Activated CD4-positive, alpha-beta memory T cell treated with anti-CD3 and anti-CD28 coated beads for 36 hours (primary cell): ENCODE measurements around the gene NAT9. TPM values are rescaled to one million over a fixed set of nuclear protein-coding genes. Genes with fewer than 3 reads are reported as not detected.

ENCODE experiments used
- CTCF ChIA-PET: fragments of 350-600 bp; sonication (Branson Sonifier 250); formaldehyde crosslinking; loops from one replicate; lab custom pipeline; 2021; ENCODE audit warnings: antibody characterized with exemption, inconsistent platforms; lab: Charles Lee
- POLR2A ChIA-PET: fragments of 350-600 bp; sonication (Branson Sonifier 250); formaldehyde crosslinking; loops from one replicate; lab custom pipeline; 2021; ENCODE audit warnings: antibody characterized with exemption; lab: Charles Lee
- DNase-seq: peaks from one replicate; pipeline ENCODE4 v3.0.0-alpha.2; 2020
- H3K27ac Mint-ChIP-seq: one replicate; pipeline ENCODE4 v1.8.0; 2021; ENCODE audit warnings: mixed read lengths
- H3K27me3 Mint-ChIP-seq: one replicate; pipeline ENCODE4 v1.8.0; 2021; ENCODE audit warnings: mixed read lengths
- H3K36me3 Mint-ChIP-seq: one replicate; pipeline ENCODE4 v1.8.0; 2021; ENCODE audit warnings: mixed read lengths
- H3K4me1 Mint-ChIP-seq: one replicate; pipeline ENCODE4 v1.8.0; 2021; ENCODE audit warnings: low read depth, mixed read lengths
- H3K4me3 Mint-ChIP-seq: one replicate; pipeline ENCODE4 v1.8.0; 2021; ENCODE audit warnings: mild to moderate bottlenecking, mixed read lengths
- H3K9me3 Mint-ChIP-seq: one replicate; pipeline ENCODE4 v1.8.0; 2021; ENCODE audit warnings: mixed read lengths
- intact Hi-C: fragments of 100-400 bp; cut with micrococcal nuclease; formaldehyde crosslinking; loops from one replicate; pipeline ENCODE4 v1.15.1; 2023
- total RNA-seq, 2 experiments: library from RNA; stranded (reverse); gene quantifications; one replicate each; pipeline ENCODE4 v1.2.3, GENCODE V29; 2021

Gene NAT9
- total RNA-seq, 2 experiments from 2014 or later: 42.9 to 46.9 TPM

- Mint-ChIP-seq H3K4me1 (peaks cover 67% of the 10 kb centered on the region), H3K27ac (peak overlapping the region; percentile 89), H3K9me3 (no peaks in the 10 kb centered on the region), H3K4me3 (peak overlapping the region; percentile 97), H3K36me3 (peaks cover 28% of the 10 kb centered on the region), H3K27me3 (no peaks in the 10 kb centered on the region)
- intact Hi-C loops: loop anchor here (1.0 to 2.0 kb wide), 2 partner anchors 15 to 27 kb away; partner anchors contain the start of gene NHERF1
- DNase-seq: no peak
- ChIA-PET POLR2A (interaction anchor here (0.5 to 2.6 kb wide), 6 partner anchors 22 to 266 kb away, joined by 3 to 24 read pairs (median 5); partner anchors contain the start of genes FDXR and NHERF1), CTCF (interaction anchor here (1.3 to 3.8 kb wide), 7 partner anchors 16 to 118 kb away, joined by 4 to 22 read pairs (median 7); no protein-coding TSS in a partner anchor)
Observed at GRCh38 chr17:74775409-74776043, 619 bp downstream of the NAT9 start.

- ChIA-PET POLR2A (interaction anchor here (0.8 to 1.3 kb wide), 3 partner anchors 14 to 25 kb away, joined by 3 to 4 read pairs (median 3); no protein-coding TSS in a partner anchor), CTCF (interaction anchor here (1.2 to 6.0 kb wide), 3 partner anchors 18 to 116 kb away, joined by 8 to 176 read pairs (median 92); no protein-coding TSS in a partner anchor)
- intact Hi-C loops: no loop called here
- Mint-ChIP-seq H3K4me1 (peaks cover 59% of the 10 kb centered on the region), H3K27ac (peak overlapping the region; percentile 54), H3K27me3 (no peaks in the 10 kb centered on the region), H3K9me3 (no peaks in the 10 kb centered on the region), H3K4me3 (peak overlapping the region; percentile 49), H3K36me3 (peaks cover 34% of the 10 kb centered on the region)
- no peak for DNase-seq
Observed at GRCh38 chr17:74773871-74774286, 2.3 kb downstream of the NAT9 start.

GRCh38 chr17:74773414-74773813 lies 2.7 kb downstream of the NAT9 start:
- ChIA-PET CTCF (interaction anchor here (1.2 to 6.0 kb wide), 3 partner anchors 18 to 116 kb away, joined by 8 to 176 read pairs (median 92); no protein-coding TSS in a partner anchor), POLR2A (interaction anchor here (1.3 kb wide), 1 partner anchor 24 kb away, joined by 3 read pairs; no protein-coding TSS in a partner anchor)
- no peaks in the 10 kb centered on the region for H3K9me3 Mint-ChIP-seq
- H3K36me3 Mint-ChIP-seq: peaks cover 39% of the 10 kb centered on the region
- intact Hi-C loops: no loop called here
- H3K4me3 Mint-ChIP-seq: no peak overlapping the region
- no peak for DNase-seq
- peak overlapping the region; percentile 31 for H3K27ac Mint-ChIP-seq
- H3K4me1 Mint-ChIP-seq: peaks cover 57% of the 10 kb centered on the region
- H3K27me3 Mint-ChIP-seq: no peaks in the 10 kb centered on the region

- ChIA-PET POLR2A (no interaction called here), CTCF (interaction anchor here (1.7 to 6.0 kb wide), 5 partner anchors 16 to 35 kb away, joined by 6 to 176 read pairs (median 33); partner anchors contain the start of gene RAB37)
- Mint-ChIP-seq H3K4me3 (no peak overlapping the region), H3K27me3 (no peaks in the 10 kb centered on the region), H3K27ac (peak overlapping the region; percentile 28), H3K36me3 (peaks cover 42% of the 10 kb centered on the region), H3K9me3 (no peaks in the 10 kb centered on the region), H3K4me1 (peaks cover 46% of the 10 kb centered on the region)
- DNase-seq: no peak
- intact Hi-C loops: no loop called here
Observed at GRCh38 chr17:74772053-74772452, 4.1 kb downstream of the NAT9 start.

GRCh38 chr17:74771319-74771914 lies 4.7 kb downstream of the NAT9 start:
- peaks cover 42% of the 10 kb centered on the region for H3K4me1 Mint-ChIP-seq
- CTCF ChIA-PET: interaction anchor here (0.7 to 6.0 kb wide), 19 partner anchors 8 to 497 kb away, joined by 3 to 176 read pairs (median 4); partner anchors contain the start of gene RAB37
- intact Hi-C loops: no loop called here
- POLR2A ChIA-PET: interaction anchor here (1.0 to 2.7 kb wide), 3 partner anchors 8 to 114 kb away, joined by 3 to 22 read pairs (median 3); no protein-coding TSS in a partner anchor
- H3K36me3 Mint-ChIP-seq: peaks cover 44% of the 10 kb centered on the region
- no peaks in the 10 kb centered on the region for H3K27me3 Mint-ChIP-seq
- no peak for DNase-seq
- no peak overlapping the region for H3K4me3 Mint-ChIP-seq
- no peaks in the 10 kb centered on the region for H3K9me3 Mint-ChIP-seq
- H3K27ac Mint-ChIP-seq: no peak overlapping the region

- Mint-ChIP-seq H3K4me1 (peaks cover 40% of the 10 kb centered on the region), H3K36me3 (peaks cover 42% of the 10 kb centered on the region), H3K27ac (peak overlapping the region; percentile 71), H3K27me3 (no peaks in the 10 kb centered on the region), H3K9me3 (no peaks in the 10 kb centered on the region), H3K4me3 (no peak overlapping the region)
- POLR2A ChIA-PET: interaction anchor here (0.9 to 2.7 kb wide), 4 partner anchors 9 to 113 kb away, joined by 3 to 22 read pairs (median 3); no protein-coding TSS in a partner anchor
- intact Hi-C loops: loop anchor here (1.0 kb wide), 3 partner anchors 22 to 113 kb away; partner anchors contain the start of gene NHERF1
- peak; percentile 83 for DNase-seq
- CTCF ChIA-PET: interaction anchor here (0.7 to 6.0 kb wide), 21 partner anchors 9 to 498 kb away, joined by 3 to 176 read pairs (median 4); partner anchors contain the start of gene RAB37
Observed at GRCh38 chr17:74770498-74771318, 5.4 kb downstream of the NAT9 start.

GRCh38 chr17:74769856-74770497 lies 6.2 kb downstream of the NAT9 start:
- POLR2A ChIA-PET: interaction anchor here (0.9 to 2.7 kb wide), 5 partner anchors 9 to 112 kb away, joined by 3 to 22 read pairs (median 3); no protein-coding TSS in a partner anchor
- peaks cover 42% of the 10 kb centered on the region for H3K36me3 Mint-ChIP-seq
- intact Hi-C loops: loop anchor here (1.0 kb wide), 3 partner anchors 22 to 113 kb away; partner anchors contain the start of gene NHERF1

GRCh38 chr17:74769266-74769855 lies 6.8 kb downstream of the NAT9 start:
- Mint-ChIP-seq H3K4me3 (no peak overlapping the region), H3K27me3 (no peaks in the 10 kb centered on the region), H3K9me3 (no peaks in the 10 kb centered on the region), H3K36me3 (peaks cover 42% of the 10 kb centered on the region), H3K27ac (peak overlapping the region; percentile 51), H3K4me1 (peaks cover 36% of the 10 kb centered on the region)
- POLR2A ChIA-PET: interaction anchor here (1.7 to 2.7 kb wide), 2 partner anchors 10 to 19 kb away, joined by 5 to 22 read pairs; no protein-coding TSS in a partner anchor
- intact Hi-C loops: no loop called here
- DNase-seq: no peak
- CTCF ChIA-PET: interaction anchor here (1.4 to 6.0 kb wide), 6 partner anchors 12 to 192 kb away, joined by 4 to 176 read pairs (median 30); partner anchors contain the start of gene RAB37

More at GRCh38 chr17:74769856-74770497, 6.2 kb downstream of the NAT9 start:
- no peaks in the 10 kb centered on the region for H3K27me3 Mint-ChIP-seq
- H3K4me1 Mint-ChIP-seq: peaks cover 36% of the 10 kb centered on the region
- H3K27ac Mint-ChIP-seq: peak overlapping the region; percentile 71
- CTCF ChIA-PET: interaction anchor here (1.0 to 6.0 kb wide), 13 partner anchors 9 to 191 kb away, joined by 3 to 176 read pairs (median 6); partner anchors contain the start of gene RAB37
- no peaks in the 10 kb centered on the region for H3K9me3 Mint-ChIP-seq
- H3K4me3 Mint-ChIP-seq: no peak overlapping the region
- DNase-seq: no peak

GRCh38 chr17:74768763-74769114 lies 7.4 kb downstream of the NAT9 start:
- no peak overlapping the region for H3K4me3 Mint-ChIP-seq
- peaks cover 31% of the 10 kb centered on the region for H3K4me1 Mint-ChIP-seq
- CTCF ChIA-PET: interaction anchor here (1.4 to 6.0 kb wide), 6 partner anchors 13 to 193 kb away, joined by 4 to 176 read pairs (median 30); partner anchors contain the start of gene RAB37
- no peaks in the 10 kb centered on the region for H3K9me3 Mint-ChIP-seq
- H3K27me3 Mint-ChIP-seq: no peaks in the 10 kb centered on the region
- POLR2A ChIA-PET: interaction anchor here (1.7 to 2.7 kb wide), 2 partner anchors 9 to 19 kb away, joined by 5 to 22 read pairs; no protein-coding TSS in a partner anchor
- no peak for DNase-seq
- peaks cover 38% of the 10 kb centered on the region for H3K36me3 Mint-ChIP-seq
- intact Hi-C loops: no loop called here
- peak overlapping the region; percentile 47 for H3K27ac Mint-ChIP-seq
